Astrocyte of the cerebellum (primary cell): ENCODE measurements around the gene PJA2.

Experiments
- DNase-seq: peaks from one replicate; pipeline ENCODE4 v3.0.0-alpha.2; 2011; ENCODE audit warnings: low read depth
- H3K4me3 ChIP-seq: 2 replicates; pipeline ENCODE4 v1.5.1; 2011; ENCODE audit warnings: mild to moderate bottlenecking, low read depth, low read length, moderate library complexity
- in situ Hi-C: cut with HindIII; loops from 2 replicates; pipeline ENCODE4 v1.10.0; 2017; ENCODE audit warnings: low sequenced_read_pairs
- TF ChIP-seq, protein P1 (sequence below): IDR thresholded peaks from 2 replicates; pipeline ENCODE4 v1.5.1; 2012; ENCODE audit warnings: low read length, low read depth, moderate library complexity, mild to moderate bottlenecking; ENCODE audit errors: missing control alignments

PJA2 gene

DNA sequence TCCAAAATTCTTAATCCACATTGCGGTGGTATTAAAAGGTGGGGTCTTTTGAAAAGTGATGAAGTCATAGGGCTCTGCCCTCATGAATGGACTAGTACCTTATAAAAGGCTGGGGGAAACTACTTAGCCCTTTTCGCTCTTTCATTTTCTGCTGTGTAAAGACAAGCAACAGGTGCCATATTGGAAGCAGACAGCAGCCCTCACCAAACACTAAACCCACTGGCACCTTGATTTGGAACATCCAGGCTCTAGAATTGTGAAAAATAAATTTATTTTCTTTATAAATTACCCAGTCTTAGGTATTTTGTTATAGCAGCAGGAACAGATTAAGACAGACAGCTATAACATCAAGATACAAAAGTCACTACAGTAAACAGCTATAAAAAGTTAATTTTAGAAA lies 12.8 kb downstream of the PJA2 start:
- TF ChIP-seq, protein P1, sequence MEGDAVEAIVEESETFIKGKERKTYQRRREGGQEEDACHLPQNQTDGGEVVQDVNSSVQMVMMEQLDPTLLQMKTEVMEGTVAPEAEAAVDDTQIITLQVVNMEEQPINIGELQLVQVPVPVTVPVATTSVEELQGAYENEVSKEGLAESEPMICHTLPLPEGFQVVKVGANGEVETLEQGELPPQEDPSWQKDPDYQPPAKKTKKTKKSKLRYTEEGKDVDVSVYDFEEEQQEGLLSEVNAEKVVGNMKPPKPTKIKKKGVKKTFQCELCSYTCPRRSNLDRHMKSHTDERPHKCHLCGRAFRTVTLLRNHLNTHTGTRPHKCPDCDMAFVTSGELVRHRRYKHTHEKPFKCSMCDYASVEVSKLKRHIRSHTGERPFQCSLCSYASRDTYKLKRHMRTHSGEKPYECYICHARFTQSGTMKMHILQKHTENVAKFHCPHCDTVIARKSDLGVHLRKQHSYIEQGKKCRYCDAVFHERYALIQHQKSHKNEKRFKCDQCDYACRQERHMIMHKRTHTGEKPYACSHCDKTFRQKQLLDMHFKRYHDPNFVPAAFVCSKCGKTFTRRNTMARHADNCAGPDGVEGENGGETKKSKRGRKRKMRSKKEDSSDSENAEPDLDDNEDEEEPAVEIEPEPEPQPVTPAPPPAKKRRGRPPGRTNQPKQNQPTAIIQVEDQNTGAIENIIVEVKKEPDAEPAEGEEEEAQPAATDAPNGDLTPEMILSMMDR, result no peak
- in situ Hi-C loops, result no loop called here
- no peak for DNase-seq
- no peak overlapping the region for H3K4me3 ChIP-seq

- in situ Hi-C loops, result no loop called here
- TF ChIP-seq, protein P1, result no peak
- no peak overlapping the region for H3K4me3 ChIP-seq
- DNase-seq, result no peak
These were observed 15.0 kb downstream of the PJA2 start for GRCh38 chr5:109394806-109395205.

- TF ChIP-seq, protein P1, result no peak
- no peak for DNase-seq
- H3K4me3 ChIP-seq, result no peak overlapping the region
- in situ Hi-C loops, result no loop called here
These were observed 19.6 kb downstream of the PJA2 start for GRCh38 chr5:109390188-109390587.

DNA sequence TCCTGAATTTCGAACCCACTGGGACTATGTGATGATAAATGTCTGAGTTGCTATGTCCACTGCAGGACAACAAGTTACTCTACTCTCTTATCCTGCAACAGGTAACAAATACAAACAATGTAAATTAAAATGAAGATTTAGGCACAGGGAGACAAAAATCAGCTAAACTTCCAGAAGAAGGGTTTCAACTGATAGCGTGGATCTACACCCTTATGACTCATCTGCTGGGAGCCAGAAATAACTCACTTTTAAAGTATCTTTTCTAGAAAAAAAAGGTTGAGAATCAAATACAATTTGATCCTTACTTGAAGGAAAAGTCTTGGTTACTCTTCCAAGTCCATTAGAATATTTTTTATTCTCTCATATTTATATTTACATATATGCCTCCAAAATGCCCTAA lies 21.4 kb downstream of the PJA2 start:
- TF ChIP-seq, protein P1, result no peak
- no peak for DNase-seq
- no peak overlapping the region for H3K4me3 ChIP-seq
- in situ Hi-C loops, result no loop called here

DNA sequence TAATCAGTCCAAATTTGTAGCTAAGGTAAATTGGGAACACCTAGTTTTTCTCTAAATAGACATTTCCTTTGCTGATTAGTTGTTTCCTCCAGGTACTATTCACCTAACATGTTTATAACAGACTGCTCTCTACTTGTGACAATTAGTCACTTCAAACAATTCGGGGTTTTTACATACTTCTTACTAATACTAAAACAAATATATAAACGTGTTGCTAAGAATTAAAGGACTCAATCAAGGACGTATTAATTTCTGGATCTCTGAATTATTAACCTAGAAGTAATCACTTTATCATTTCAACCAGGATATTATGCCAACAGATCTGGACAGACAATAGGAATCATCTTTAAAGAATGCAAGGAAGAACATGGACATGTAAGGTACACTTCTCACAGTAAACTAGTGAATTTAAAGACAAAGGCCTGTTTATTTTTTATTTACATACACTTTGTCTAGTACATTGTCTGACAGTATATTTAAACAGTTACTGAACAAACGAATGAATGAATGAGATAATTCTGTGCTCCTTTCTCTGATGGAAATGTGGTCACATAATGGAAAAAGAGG lies 22.3 kb downstream of the PJA2 start:
- H3K4me3 ChIP-seq, result no peak overlapping the region
- TF ChIP-seq, protein P1, result no peak
- no peak for DNase-seq
- in situ Hi-C loops, result no loop called here

DNA sequence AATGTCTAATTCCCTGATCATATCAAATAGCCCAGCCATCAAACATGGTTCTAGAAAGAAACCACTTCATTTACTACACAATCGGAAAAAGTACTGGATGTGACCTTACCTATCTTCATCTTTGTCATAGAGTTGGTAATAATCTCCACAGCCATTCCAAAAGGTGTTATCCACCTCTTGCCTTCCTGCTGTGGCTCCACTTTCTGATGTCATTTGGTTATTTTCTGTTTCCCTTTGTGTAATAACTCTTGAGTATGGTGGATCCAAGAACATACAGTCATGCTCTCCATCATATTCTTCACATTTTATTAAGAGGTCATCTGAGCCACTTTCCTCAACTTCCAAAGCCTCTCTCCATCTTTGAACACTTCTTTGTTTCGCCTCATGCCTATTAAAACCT lies 31.7 kb downstream of the PJA2 start:
- DNase-seq, result no peak
- in situ Hi-C loops, result no loop called here

More for the DNA sequence above, 31.7 kb downstream of the PJA2 start:
- H3K4me3 ChIP-seq, result no peak overlapping the region
- TF ChIP-seq, protein P1, result no peak
